Prostate gland (tissue), 2 donors: Measurements from ENCODE around the gene GMDS. TPM values are rescaled to one million over a fixed set of nuclear protein-coding genes. Genes with fewer than 3 reads are reported as not detected.
A peak's percentile ranks its signal among the peaks of the same experiment; 100 is the strongest.

Source experiments
- DNase-seq: peaks from one replicate; pipeline ENCODE4 v3.0.0-alpha.2; 2019; ENCODE audit warnings: low spot score
- H3K27ac ChIP-seq, 2 donors: fragments of 200-600 bp; sonication (generic); 2 replicates each; pipeline ENCODE4 v1.5.1; 2017 to 2019
- H3K27me3 ChIP-seq: fragments of 200-600 bp; sonication (generic); replicated peaks from 2 replicates; pipeline ENCODE4 v1.5.1; 2019; ENCODE audit not compliant: insufficient read depth
- H3K36me3 ChIP-seq, 2 donors: fragments of 200-600 bp; sonication (generic); 1 replicate in 1 of 2; 2 replicates in 1 of 2; pipeline versions ENCODE4 v1.5.1 to v1.8.1; 2017 to 2019
- H3K4me1 ChIP-seq: fragments of 200-600 bp; sonication (generic); replicated peaks from 2 replicates; pipeline ENCODE4 v1.5.1; 2019
- H3K4me3 ChIP-seq, 2 donors: fragments of 200-600 bp; sonication (generic); 2 replicates each; pipeline ENCODE4 v1.5.1; 2017 to 2019
- H3K9me3 ChIP-seq: fragments of 200-600 bp; sonication (generic); 2 replicates; pipeline ENCODE4 v1.5.1; 2017
- POLR2A ChIP-seq: fragments of 450-650 bp; IDR thresholded peaks from one replicate; pipeline ENCODE4 v1.6.1; 2016; ENCODE audit warnings: antibody characterized with exemption, mild to moderate bottlenecking
- POLR2AphosphoS5 ChIP-seq: sonication (generic); formaldehyde crosslinking; IDR thresholded peaks from one replicate; pipeline ENCODE4 v1.6.1; 2017; ENCODE audit warnings: antibody characterized with exemption
- WGBS: methylation state at CpG from one replicate; pipeline ENCODE4 v1.1.5; 2018; 5-methylcytosine and 5-hydroxymethylcytosine counted together
- intact Hi-C: fragments of 100-400 bp; cut with DNase I; formaldehyde crosslinking; loops from one replicate; pipeline ENCODE4 v1.14.2; 2022
- total RNA-seq, 2 donors: library from RNA; depleted of rRNA; stranded (reverse); fragments of >200 nt; gene quantifications; one replicate each; pipeline ENCODE4 v1.1.0, GENCODE V29; 2016
- TF ChIP-seq, protein P1 (sequence below), 4 experiments: fragments of 200-600 bp in 2 of 4; fragments of 450-650 bp in 2 of 4; sonication (generic) in 2 of 4; IDR thresholded peaks; 1 replicate in 3 of 4; 2 replicates in 1 of 4; pipeline ENCODE4 v1.5.1; 2016 to 2019; ENCODE audit warnings: antibody characterized with exemption in 4 of 4, mild to moderate bottlenecking in 2 of 4, moderate library complexity in 2 of 4

GMDS gene
- total RNA-seq, 2 donors from 2014 or later, result 24.9 to 29.9 TPM

- intact Hi-C loops, result no loop called here
- 89% methylated on average over 10 of the region's 10 CpGs for WGBS
- H3K27me3 ChIP-seq, result no peaks in the 10 kb centered on the region
These were observed 617.4 kb downstream of the GMDS start for GRCh38 chr6:1627827-1628560.

DNA sequence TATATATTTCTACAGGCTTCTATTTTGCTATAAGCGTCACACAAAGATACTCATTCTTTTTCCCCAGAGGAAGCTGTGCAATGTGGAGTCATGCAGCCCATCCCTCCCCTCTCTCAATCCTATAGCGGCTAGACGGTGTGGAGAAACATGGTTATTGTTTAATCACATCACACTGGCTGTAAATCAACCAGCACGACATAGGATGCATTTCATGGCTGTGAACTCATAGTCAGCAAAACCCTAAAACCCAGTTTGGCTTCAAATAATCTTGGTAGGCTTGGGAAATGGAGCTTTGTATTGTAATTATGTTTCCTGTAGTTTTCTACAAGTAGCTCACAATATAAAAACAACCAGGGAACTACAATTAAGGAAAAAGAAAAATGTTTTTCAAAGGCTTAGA, 618.9 kb downstream of the GMDS start:
- Histone ChIP-seq H3K27me3 (no peaks in the 10 kb centered on the region), H3K27ac (peak overlapping the region; percentile 27 to 75), H3K4me1 (no peaks in the 10 kb centered on the region), H3K9me3 (no peaks in the 10 kb centered on the region), H3K36me3 (no peaks in the 10 kb centered on the region), H3K4me3 (no peak overlapping the region)
- DNase-seq, result no peak
- TF ChIP-seq POLR2A, result no peak
- TF ChIP-seq POLR2AphosphoS5, result no peak
- TF ChIP-seq, protein P1, sequence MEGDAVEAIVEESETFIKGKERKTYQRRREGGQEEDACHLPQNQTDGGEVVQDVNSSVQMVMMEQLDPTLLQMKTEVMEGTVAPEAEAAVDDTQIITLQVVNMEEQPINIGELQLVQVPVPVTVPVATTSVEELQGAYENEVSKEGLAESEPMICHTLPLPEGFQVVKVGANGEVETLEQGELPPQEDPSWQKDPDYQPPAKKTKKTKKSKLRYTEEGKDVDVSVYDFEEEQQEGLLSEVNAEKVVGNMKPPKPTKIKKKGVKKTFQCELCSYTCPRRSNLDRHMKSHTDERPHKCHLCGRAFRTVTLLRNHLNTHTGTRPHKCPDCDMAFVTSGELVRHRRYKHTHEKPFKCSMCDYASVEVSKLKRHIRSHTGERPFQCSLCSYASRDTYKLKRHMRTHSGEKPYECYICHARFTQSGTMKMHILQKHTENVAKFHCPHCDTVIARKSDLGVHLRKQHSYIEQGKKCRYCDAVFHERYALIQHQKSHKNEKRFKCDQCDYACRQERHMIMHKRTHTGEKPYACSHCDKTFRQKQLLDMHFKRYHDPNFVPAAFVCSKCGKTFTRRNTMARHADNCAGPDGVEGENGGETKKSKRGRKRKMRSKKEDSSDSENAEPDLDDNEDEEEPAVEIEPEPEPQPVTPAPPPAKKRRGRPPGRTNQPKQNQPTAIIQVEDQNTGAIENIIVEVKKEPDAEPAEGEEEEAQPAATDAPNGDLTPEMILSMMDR (IDR thresholded peaks at IDR 0.05), result no peak
- 76% methylated on average over 4 of the region's 4 CpGs for WGBS
- intact Hi-C loops, result no loop called here

More at GRCh38 chr6:1627827-1628560, 617.4 kb downstream of the GMDS start:
- H3K4me1 ChIP-seq, result no peaks in the 10 kb centered on the region
- H3K27ac ChIP-seq, result no peak overlapping the region
- TF ChIP-seq, protein P1 (IDR thresholded peaks at IDR 0.05), result no peak
- TF ChIP-seq POLR2A (no peak), POLR2AphosphoS5 (no peak)
- no peak for DNase-seq
- no peaks in the 10 kb centered on the region for H3K9me3 ChIP-seq
- H3K36me3 ChIP-seq, result no peaks in the 10 kb centered on the region
- H3K4me3 ChIP-seq, result no peak overlapping the region

DNA sequence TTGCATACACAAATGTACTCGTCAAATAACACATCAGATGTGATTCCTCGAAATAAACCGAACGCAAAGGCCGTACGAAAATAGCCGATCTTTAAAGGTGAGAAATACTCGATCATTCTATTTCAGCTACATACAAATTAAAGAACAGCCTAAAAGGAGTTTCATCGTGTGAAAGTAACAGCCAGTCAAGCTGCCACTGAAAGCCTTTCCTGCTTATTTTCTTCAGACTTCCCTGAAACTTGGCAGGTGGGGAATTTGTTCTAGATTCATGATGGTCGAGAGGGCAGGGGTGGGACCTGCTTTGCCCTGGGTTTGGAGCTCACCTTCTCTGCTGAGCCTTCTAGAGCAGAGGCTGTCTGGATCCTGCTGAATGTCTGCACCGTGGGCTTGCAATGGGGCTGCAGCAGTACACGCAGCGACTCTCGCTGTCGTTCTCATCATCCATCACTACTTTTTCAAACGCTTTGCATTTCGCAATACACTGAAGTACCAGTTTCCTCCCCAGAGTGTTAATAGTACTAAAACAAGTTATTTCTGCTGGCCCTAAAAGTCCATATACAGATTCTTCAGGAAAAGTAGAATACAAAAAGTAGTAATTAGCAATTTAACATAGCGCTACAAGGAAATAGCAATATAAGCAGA, 619.5 kb downstream of the GMDS start:
- peak overlapping the region in 1 of 2 donors; percentile 44 for H3K4me3 ChIP-seq
- TF ChIP-seq POLR2A, result no peak
- TF ChIP-seq POLR2AphosphoS5, result no peak
- TF ChIP-seq, protein P1 (IDR thresholded peaks at IDR 0.05), result no peak
- DNase-seq, result no peak
- H3K27ac ChIP-seq, result peak overlapping the region; percentile 62 to 75
- H3K36me3 ChIP-seq, result no peaks in the 10 kb centered on the region
- no peaks in the 10 kb centered on the region for H3K9me3 ChIP-seq
- H3K4me1 ChIP-seq, result no peaks in the 10 kb centered on the region
- WGBS, result 81% methylated on average over 18 of the region's 18 CpGs
- intact Hi-C loops, result no loop called here
- H3K27me3 ChIP-seq, result no peaks in the 10 kb centered on the region

DNA sequence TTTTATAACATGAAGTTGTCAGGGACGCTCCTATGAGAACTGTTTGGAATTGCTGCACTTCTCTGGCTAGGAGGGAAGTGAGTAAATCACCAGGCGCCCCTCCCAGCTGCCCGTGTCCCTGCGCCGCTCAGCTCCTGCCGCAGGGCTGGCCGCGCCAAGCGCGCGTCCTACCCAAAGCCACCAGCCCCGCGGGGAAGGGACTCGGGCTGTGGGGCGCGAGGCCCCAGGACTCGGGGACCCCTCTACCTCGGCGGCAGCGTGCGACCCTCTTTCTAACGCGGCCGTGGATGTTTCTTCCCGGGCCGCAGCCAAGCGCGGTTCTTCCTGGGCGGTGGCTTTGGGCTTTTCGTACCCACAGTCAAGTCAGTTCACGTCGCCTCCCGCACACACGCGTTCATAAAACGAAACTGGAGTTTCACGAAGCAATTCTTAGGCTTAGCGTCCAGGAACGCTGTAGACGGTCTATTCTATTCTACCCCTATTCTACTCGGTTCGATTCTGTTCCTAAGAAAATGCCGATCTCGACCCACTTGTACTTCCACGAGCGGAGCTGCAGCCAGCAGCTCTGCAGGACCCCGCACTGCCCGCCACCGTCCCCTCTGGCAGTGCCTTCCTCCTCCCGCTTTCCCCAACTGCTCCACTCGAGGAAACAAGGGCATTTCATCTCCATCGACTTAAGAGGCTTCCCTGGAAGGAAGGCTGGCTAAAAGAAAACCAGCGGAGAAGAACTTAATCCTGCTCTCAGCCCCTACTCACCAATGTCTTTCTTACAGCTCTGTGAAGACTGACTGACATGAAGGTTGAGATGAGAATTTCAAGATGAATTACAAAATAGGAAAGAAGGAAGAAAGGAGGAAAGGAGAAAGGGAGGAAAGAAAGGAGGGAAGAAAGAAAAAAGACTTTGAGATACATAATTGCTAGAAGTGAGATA, 620.3 kb downstream of the GMDS start:
- TF ChIP-seq POLR2A (no peak), POLR2AphosphoS5 (no peak)
- TF ChIP-seq, protein P1 (IDR thresholded peaks at IDR 0.05), result no peak
- H3K27me3 ChIP-seq, result no peaks in the 10 kb centered on the region
- H3K4me3 ChIP-seq, result peak overlapping the region; percentile 32 to 44
- WGBS, result 4% methylated on average over 47 of the region's 53 CpGs
- DNase-seq, result no peak
- H3K27ac ChIP-seq, result peak overlapping the region; percentile 62 to 75
- no peaks in the 10 kb centered on the region for H3K36me3 ChIP-seq
- intact Hi-C loops, result no loop called here
- H3K4me1 ChIP-seq, result no peaks in the 10 kb centered on the region
- no peaks in the 10 kb centered on the region for H3K9me3 ChIP-seq
